Purkinje cell (primary cell): ENCODE measurements around the gene SNTB2. TPM values are rescaled to one million over a fixed set of nuclear protein-coding genes. Genes with fewer than 3 reads are reported as not detected.

Experiments
- polyA plus RNA-seq: library from polyadenylated mRNA; unstranded; fragments of >200 nt; fragmentation: Nextera tagmentation; gene quantifications from 2 replicates; pipeline ENCODE4 v1.2.1, GENCODE V29; 2014

Gene SNTB2
- polyA plus RNA-seq = 0.71 and 3.8 TPM in 2 replicates

GRCh38 chr16:69186642-69187445, at the start of gene SNTB2:
Gene SNTB2, plus strand, starts transcription at chr16:69187164. Its CDS starts 3 bp downstream, at chr16:69187167.

GRCh38 chr16:69310653-69311532, 123.9 kb downstream of the SNTB2 start, which contains the start of gene VPS4A:
Gene VPS4A, plus strand, starts transcription at chr16:69311350. Its CDS starts 162 bp downstream, at chr16:69311512.

GRCh38 chr16:69330286-69331109, 143.5 kb downstream of the SNTB2 start, which contains the start of gene PDF:
Gene PDF, minus strand, starts transcription at chr16:69330588. Its CDS starts 18 bp downstream, at chr16:69330570.

GRCh38 chr16:69339289-69340094, 152.5 kb downstream of the SNTB2 start, which contains the start of the genes COG8 and NIP7:
Gene COG8, minus strand, starts transcription at chr16:69339564. Its CDS starts 12 bp downstream, at chr16:69339552.
Gene NIP7, plus strand, starts transcription at chr16:69339772. Its CDS starts 58 bp downstream, at chr16:69339830.

GRCh38 chr16:69351309-69352027, 164.5 kb downstream of the SNTB2 start, which contains the start of gene TMED6:
Gene TMED6, minus strand, starts transcription at chr16:69351786. Its CDS starts 33 bp downstream, at chr16:69351753.

Other genes with a start within 250 kb of the SNTB2 start
- gene HAS3, start 81.5 kb upstream of the SNTB2 start, polyA plus RNA-seq = 0.11 and 0.25 TPM in 2 replicates
- 1.3 and 1.6 TPM in 2 replicates for gene CHTF8, start 54.6 kb upstream of the SNTB2 start, polyA plus RNA-seq
- 21.9 and 30.9 TPM in 2 replicates for gene UTP4, start 54.5 kb upstream of the SNTB2 start, polyA plus RNA-seq
- gene VPS4A, start 124.2 kb downstream of the SNTB2 start, polyA plus RNA-seq = 13.2 and 17.3 TPM in 2 replicates
- gene PDF, start 143.4 kb downstream of the SNTB2 start, polyA plus RNA-seq = 0.73 and 1.5 TPM in 2 replicates
- 1.9 and 3.9 TPM in 2 replicates for gene COG8, start 152.4 kb downstream of the SNTB2 start, polyA plus RNA-seq
- 8.2 and 11.3 TPM in 2 replicates for gene NIP7, start 152.6 kb downstream of the SNTB2 start, polyA plus RNA-seq
- gene TMED6, start 164.6 kb downstream of the SNTB2 start, polyA plus RNA-seq = not detected in 2 replicates
- 14.6 and 24.2 TPM in 2 replicates for gene TERF2, start 198.8 kb downstream of the SNTB2 start, polyA plus RNA-seq
- gene CYB5B, start 237.5 kb downstream of the SNTB2 start, polyA plus RNA-seq = 36.4 and 37.8 TPM in 2 replicates